ENCODE data around the gene SLC29A3. TPM values are rescaled to one million over a fixed set of nuclear protein-coding genes. Genes with fewer than 3 reads are reported as not detected.

Gene SLC29A3
- 5.6 TPM for polyA plus RNA-seq (2012; ENCODE audit: insufficient read length, low read depth)

DNA sequence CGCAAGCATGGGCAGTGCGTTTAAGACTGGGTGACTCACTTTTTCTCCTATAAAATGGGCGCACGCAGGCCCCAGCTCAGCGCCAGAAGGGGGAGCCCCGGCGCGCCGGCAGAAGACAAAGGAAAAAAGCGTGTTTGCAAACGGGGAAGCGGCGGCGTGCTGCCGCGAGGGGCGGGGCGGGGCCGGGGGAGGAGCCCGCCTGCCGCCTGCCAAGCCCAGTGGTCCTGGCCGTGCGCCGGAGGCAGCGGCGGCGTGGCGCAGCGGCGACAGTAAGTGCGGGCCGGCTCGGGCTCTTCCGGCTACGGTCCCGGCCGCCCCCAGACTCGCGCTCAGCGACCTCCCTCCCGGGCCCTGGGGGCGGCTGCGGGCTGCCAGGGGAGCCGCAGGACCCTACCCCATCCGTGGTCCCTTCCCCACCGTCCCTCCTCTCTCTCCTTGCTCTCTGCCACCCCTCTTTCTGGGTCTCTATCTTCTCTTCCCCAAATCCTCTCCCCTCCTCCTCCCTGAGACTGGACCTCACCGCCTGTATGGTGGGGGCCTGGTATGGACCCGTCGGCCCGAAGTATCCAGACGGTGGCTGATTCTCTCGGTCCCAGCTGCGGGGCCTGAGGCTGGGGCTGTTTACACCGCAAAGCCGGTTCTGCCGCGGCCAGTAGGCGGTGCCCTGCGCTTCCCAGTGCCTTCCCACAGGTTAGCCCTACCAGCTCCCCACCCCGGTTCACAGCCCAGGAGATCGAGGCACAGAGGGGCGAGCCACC, at the start of gene SLC29A3:
SLC29A3 (plus strand) TSS at position 218 of the 758 bp plus-strand sequence; CDS start at position 269, 51 bp downstream.
- peak; percentile 97 for TF ChIP-seq FOXP2 (optimal IDR thresholded peaks at IDR 0.05; ENCODE audit: borderline replicate concordance, extremely low read depth, extremely low read length, insufficient read depth)
- TF ChIP-seq POLR2AphosphoS5 (IDR thresholded peaks at IDR 0.05; ENCODE audit: low read depth, low read length), result peak; percentile 39; the same call in 1 of the 2 replicates
- no peak for TF ChIP-seq TAF1 (IDR thresholded peaks at IDR 0.05; ENCODE audit: borderline replicate concordance, insufficient read depth, low read length)
- TF ChIP-seq SIN3A (IDR thresholded peaks at IDR 0.05; ENCODE audit: borderline replicate concordance, insufficient read depth, low read length), result 0 out of 2 replicates have a peak, but pooled peaks have one; percentile 41
- TF ChIP-seq, protein P1, sequence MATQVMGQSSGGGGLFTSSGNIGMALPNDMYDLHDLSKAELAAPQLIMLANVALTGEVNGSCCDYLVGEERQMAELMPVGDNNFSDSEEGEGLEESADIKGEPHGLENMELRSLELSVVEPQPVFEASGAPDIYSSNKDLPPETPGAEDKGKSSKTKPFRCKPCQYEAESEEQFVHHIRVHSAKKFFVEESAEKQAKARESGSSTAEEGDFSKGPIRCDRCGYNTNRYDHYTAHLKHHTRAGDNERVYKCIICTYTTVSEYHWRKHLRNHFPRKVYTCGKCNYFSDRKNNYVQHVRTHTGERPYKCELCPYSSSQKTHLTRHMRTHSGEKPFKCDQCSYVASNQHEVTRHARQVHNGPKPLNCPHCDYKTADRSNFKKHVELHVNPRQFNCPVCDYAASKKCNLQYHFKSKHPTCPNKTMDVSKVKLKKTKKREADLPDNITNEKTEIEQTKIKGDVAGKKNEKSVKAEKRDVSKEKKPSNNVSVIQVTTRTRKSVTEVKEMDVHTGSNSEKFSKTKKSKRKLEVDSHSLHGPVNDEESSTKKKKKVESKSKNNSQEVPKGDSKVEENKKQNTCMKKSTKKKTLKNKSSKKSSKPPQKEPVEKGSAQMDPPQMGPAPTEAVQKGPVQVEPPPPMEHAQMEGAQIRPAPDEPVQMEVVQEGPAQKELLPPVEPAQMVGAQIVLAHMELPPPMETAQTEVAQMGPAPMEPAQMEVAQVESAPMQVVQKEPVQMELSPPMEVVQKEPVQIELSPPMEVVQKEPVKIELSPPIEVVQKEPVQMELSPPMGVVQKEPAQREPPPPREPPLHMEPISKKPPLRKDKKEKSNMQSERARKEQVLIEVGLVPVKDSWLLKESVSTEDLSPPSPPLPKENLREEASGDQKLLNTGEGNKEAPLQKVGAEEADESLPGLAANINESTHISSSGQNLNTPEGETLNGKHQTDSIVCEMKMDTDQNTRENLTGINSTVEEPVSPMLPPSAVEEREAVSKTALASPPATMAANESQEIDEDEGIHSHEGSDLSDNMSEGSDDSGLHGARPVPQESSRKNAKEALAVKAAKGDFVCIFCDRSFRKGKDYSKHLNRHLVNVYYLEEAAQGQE (IDR thresholded peaks at IDR 0.05; ENCODE audit: insufficient read depth in 1 of 2, low read depth in 2 of 2, low read length in 2 of 2), result no peak

DNA sequence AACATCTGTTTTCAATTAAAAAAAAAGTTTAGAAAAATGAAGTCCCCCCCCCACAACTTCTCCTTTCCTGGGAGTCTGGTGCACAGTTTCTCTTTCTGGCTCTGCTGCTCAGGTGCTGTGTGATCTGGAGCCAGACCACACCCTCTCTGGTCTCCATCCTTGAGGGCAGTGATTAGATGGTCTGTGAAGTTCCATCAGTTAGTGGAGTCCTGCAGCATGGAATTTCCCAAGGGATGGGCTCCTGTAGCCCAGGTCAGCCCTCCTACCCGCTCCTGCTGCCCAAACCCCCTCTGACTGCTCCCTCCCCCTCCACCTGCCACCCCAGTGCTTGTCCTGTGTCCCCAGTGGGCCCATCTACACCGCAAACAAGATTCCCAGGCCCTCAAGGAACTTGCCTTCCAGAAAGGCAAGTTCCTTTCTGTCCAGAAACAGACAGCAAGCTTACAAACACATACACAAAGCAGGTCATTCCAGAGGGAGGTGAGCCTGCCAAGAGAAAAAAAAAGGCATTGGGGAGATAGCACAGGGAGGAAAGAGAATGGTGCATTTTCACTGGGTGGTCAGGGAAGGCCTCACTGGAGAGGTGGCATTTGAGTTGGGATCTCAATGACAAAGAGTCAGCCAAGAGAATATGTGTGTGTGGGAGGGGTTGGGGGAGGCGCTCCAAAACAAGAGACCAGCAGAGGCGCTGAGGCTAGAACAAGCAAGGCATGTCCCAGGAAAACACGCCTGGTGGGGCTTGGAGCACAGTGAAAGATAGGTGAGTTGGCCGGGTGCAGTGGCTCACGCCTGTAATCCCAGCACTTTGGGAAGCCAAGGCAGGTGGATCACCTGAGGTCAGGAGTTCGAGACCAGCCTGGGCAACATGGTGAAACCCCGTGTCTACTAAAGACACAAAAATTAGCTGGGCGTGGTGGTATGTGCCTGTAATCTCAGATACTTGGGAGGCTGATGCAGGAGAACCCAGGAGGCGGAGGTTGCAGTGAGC, 49.5 kb upstream of the SLC29A3 start:
- TF ChIP-seq FOXP2 (optimal IDR thresholded peaks at IDR 0.05; ENCODE audit: borderline replicate concordance, extremely low read depth, extremely low read length, insufficient read depth) (no peak), TAF1 (IDR thresholded peaks at IDR 0.05; ENCODE audit: borderline replicate concordance, insufficient read depth, low read length) (no peak), SIN3A (IDR thresholded peaks at IDR 0.05; ENCODE audit: borderline replicate concordance, insufficient read depth, low read length) (no peak), POLR2AphosphoS5 (IDR thresholded peaks at IDR 0.05; ENCODE audit: low read depth, low read length) (no peak)
- TF ChIP-seq, protein P1 (IDR thresholded peaks at IDR 0.05; ENCODE audit: insufficient read depth in 1 of 2, low read depth in 2 of 2, low read length in 2 of 2), result no peak

DNA sequence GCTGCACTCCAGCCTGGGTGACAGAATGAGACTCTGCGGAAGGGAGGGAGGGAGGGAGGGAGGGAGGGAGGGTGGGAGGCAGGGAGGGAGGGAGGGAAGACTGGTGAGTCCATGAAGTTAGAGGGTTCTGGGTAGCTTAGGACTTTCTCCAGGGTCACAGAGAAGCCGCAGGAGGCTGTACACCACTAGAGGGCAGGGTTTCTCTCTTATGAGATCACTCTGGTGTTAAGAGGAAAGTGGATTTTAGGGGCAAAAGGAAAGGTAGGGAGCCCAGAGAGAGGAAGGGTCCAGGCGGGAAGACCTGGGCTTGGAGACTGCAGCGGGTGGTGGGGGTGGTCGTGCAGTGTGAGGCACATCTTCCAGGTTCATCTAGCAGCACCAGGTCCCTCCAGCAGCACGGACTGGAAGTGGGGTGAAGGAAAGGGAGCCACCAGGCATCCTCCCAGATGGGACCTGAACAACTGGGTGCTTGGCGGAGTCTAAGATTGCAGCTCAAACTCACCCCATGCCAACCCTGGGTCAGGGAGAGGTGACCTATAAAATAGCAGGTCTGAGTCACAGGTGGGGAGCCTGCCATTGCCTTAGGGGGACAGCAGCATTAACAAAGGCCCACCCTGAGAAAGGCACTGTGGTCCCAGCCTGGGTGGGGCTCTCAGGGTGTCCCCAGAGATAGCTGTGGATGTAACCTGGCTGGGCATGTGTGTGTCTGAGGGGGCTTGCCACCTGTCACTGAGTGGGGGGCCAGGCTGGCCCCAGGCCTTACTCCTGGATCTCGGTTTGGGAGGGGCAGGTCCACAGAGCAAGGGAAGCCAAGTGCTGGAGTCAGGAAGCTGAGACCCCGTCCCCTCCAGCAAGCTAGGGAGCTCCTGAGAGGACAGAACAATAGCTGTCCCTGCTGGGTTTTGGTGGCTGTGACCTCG, 48.5 kb upstream of the SLC29A3 start:
- TF ChIP-seq FOXP2 (optimal IDR thresholded peaks at IDR 0.05; ENCODE audit: borderline replicate concordance, extremely low read depth, extremely low read length, insufficient read depth) (no peak), SIN3A (IDR thresholded peaks at IDR 0.05; ENCODE audit: borderline replicate concordance, insufficient read depth, low read length) (no peak), TAF1 (IDR thresholded peaks at IDR 0.05; ENCODE audit: borderline replicate concordance, insufficient read depth, low read length) (no peak), POLR2AphosphoS5 (IDR thresholded peaks at IDR 0.05; ENCODE audit: low read depth, low read length) (no peak)
- TF ChIP-seq, protein P1 (IDR thresholded peaks at IDR 0.05; ENCODE audit: insufficient read depth in 1 of 2, low read depth in 2 of 2, low read length in 2 of 2), result no peak

DNA sequence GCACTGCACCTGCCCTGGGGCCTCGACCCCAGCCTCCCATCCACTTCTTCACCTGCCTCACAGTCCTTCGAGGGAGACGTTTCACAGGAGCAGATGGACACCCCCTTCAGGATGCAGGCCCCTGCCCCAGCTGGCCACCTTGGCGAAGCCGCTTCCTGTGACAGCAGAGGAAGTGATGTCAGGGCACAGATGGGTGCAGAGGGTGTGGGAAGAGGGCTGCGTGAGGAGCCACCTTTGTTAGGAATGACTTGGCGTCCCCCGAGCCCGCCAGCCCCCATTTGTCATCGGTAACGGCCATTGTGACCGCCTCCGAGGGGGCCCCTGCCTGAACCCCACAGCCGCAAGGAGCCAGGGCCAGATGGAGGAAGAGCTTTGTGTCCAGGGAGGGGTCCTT, 47.4 kb upstream of the SLC29A3 start:
- TF ChIP-seq SIN3A (IDR thresholded peaks at IDR 0.05; ENCODE audit: borderline replicate concordance, insufficient read depth, low read length) (no peak), FOXP2 (optimal IDR thresholded peaks at IDR 0.05; ENCODE audit: borderline replicate concordance, extremely low read depth, extremely low read length, insufficient read depth) (no peak), TAF1 (IDR thresholded peaks at IDR 0.05; ENCODE audit: borderline replicate concordance, insufficient read depth, low read length) (no peak), POLR2AphosphoS5 (IDR thresholded peaks at IDR 0.05; ENCODE audit: low read depth, low read length) (no peak)
- TF ChIP-seq, protein P1 (IDR thresholded peaks at IDR 0.05; ENCODE audit: insufficient read depth in 1 of 2, low read depth in 2 of 2, low read length in 2 of 2), result no peak

Measured in PFSK-1 (cell line).